T-helper 2 cell treated with Interferon-gamma antibody and Interleukin-4, amounts not matched to agents 100 ng/mL and 5 ng/mL, for 36 hours (primary cell): ENCODE measurements around the gene SYT12. TPM values are rescaled to one million over a fixed set of nuclear protein-coding genes. Genes with fewer than 3 reads are reported as not detected.
"Not testable (repeated sequence)": the region's sequence is repeated elsewhere in the genome, so short reads cannot be mapped to it uniquely, and the experiment has no call there.

ENCODE experiments used
- intact Hi-C: fragments of 100-400 bp; cut with micrococcal nuclease; formaldehyde crosslinking; loops from one replicate; pipeline ENCODE4 v1.15.1; 2023
- total RNA-seq: library from RNA; stranded (reverse); gene quantifications from 2 replicates; pipeline ENCODE4 v1.2.3, GENCODE V29; 2022

The SYT12 gene
- total RNA-seq: not detected in 2 replicates

- intact Hi-C loops: no loop called here
Observed at GRCh38 chr11:67022961-67023956, at the start of gene SYT12. TSS of gene SYT12 (plus strand) at chr11:67023134. CDS start at chr11:67030145, 7,011 bp downstream.

GRCh38 chr11:66973956-66974580 lies 48.9 kb upstream of the SYT12 start:
- intact Hi-C loops: no loop called here

- intact Hi-C loops: no loop called here
Observed at GRCh38 chr11:66974724-66975404, 48.1 kb upstream of the SYT12 start, which contains the start of gene C11orf86. TSS of gene C11orf86 (plus strand) at chr11:66975304. CDS start at chr11:66975363, 59 bp downstream.

- intact Hi-C loops: no loop called here
Observed at GRCh38 chr11:66975405-66976027, 47.4 kb upstream of the SYT12 start.

GRCh38 chr11:66976028-66976467 lies 46.9 kb upstream of the SYT12 start:
- intact Hi-C loops: no loop called here

GRCh38 chr11:66976925-66977324 lies 46.0 kb upstream of the SYT12 start:
- intact Hi-C loops: no loop called here

GRCh38 chr11:66978229-66978628 lies 44.7 kb upstream of the SYT12 start:
- intact Hi-C loops: no loop called here

- intact Hi-C loops: no loop called here
Observed at GRCh38 chr11:66978717-66979116, 44.2 kb upstream of the SYT12 start.

GRCh38 chr11:66979336-66979980 lies 43.5 kb upstream of the SYT12 start:
- intact Hi-C loops: no loop called here

- intact Hi-C loops: no loop called here
Observed at GRCh38 chr11:66981976-66982578, 40.9 kb upstream of the SYT12 start.

- intact Hi-C loops: no loop called here
Observed at GRCh38 chr11:66983275-66983924, 39.5 kb upstream of the SYT12 start.

GRCh38 chr11:66985508-66986177 lies 37.3 kb upstream of the SYT12 start:
- intact Hi-C loops: no loop called here

GRCh38 chr11:66986178-66986545 lies 36.8 kb upstream of the SYT12 start:
- intact Hi-C loops: no loop called here

GRCh38 chr11:66987158-66987620 lies 35.7 kb upstream of the SYT12 start:
- intact Hi-C loops: no loop called here

GRCh38 chr11:66987924-66988637 lies 34.9 kb upstream of the SYT12 start:
- intact Hi-C loops: no loop called here

GRCh38 chr11:66988741-66989140 lies 34.2 kb upstream of the SYT12 start:
- intact Hi-C loops: not testable (repeated sequence)

- intact Hi-C loops: not testable (repeated sequence)
Observed at GRCh38 chr11:66989360-66989759, 33.6 kb upstream of the SYT12 start.

- intact Hi-C loops: no loop called here
Observed at GRCh38 chr11:66992041-66992440, 30.9 kb upstream of the SYT12 start.
